ENCODE measurements around the gene FAM110D.
A peak's percentile ranks its signal among the peaks of the same experiment; 100 is the strongest.

FAM110D gene

GRCh38 chr1:26158908-26159742 is at the start of gene FAM110D:
FAM110D (plus strand) TSS chr1:26159079; CDS start chr1:26161292, 2,213 bp downstream.
- DNase-seq = no peak

GRCh38 chr1:26109229-26110164 is 49.4 kb upstream of the FAM110D start:
- DNase-seq = no peak

GRCh38 chr1:26110731-26111529 is 47.9 kb upstream of the FAM110D start:
- peak; percentile 36 for DNase-seq

- peak; percentile 73 for DNase-seq
These were observed 47.1 kb upstream of the FAM110D start, which contains the start of gene PDIK1L for GRCh38 chr1:26111530-26112406. PDIK1L (plus strand) TSS chr1:26111824; CDS start chr1:26114309, 2,485 bp downstream.

GRCh38 chr1:26112407-26112775 is 46.5 kb upstream of the FAM110D start:
- no peak for DNase-seq

GRCh38 chr1:26114165-26114927 is 44.5 kb upstream of the FAM110D start:
- no peak for DNase-seq

GRCh38 chr1:26119892-26120608 is 38.8 kb upstream of the FAM110D start:
- no peak for DNase-seq

GRCh38 chr1:26121854-26122773 is 36.8 kb upstream of the FAM110D start:
- no peak for DNase-seq

- no peak for DNase-seq
These were observed 35.6 kb upstream of the FAM110D start for GRCh38 chr1:26122988-26123973.

GRCh38 chr1:26124418-26125331 is 34.2 kb upstream of the FAM110D start:
- no peak for DNase-seq

- no peak for DNase-seq
These were observed 33.5 kb upstream of the FAM110D start for GRCh38 chr1:26125382-26125781.

- DNase-seq = no peak
These were observed 32.9 kb upstream of the FAM110D start for GRCh38 chr1:26125946-26126320.

GRCh38 chr1:26126321-26127084 is 32.4 kb upstream of the FAM110D start:
- DNase-seq = no peak

GRCh38 chr1:26127235-26128163 is 31.4 kb upstream of the FAM110D start:
- no peak for DNase-seq

- DNase-seq = no peak
These were observed 29.1 kb upstream of the FAM110D start for GRCh38 chr1:26129778-26130177.

Measured in GOT3 (cell line).